Glutamatergic neuron (in vitro differentiated cells): ENCODE results near the gene ACACB. TPM values are rescaled to one million over a fixed set of nuclear protein-coding genes. Genes with fewer than 3 reads are reported as not detected.

Experiments used
- DNase-seq: peaks from one replicate; pipeline ENCODE4 v3.0.0; 2022
- H3K27ac Mint-ChIP-seq: one replicate; pipeline ENCODE4 v1.8.0; 2020; ENCODE audit warnings: mild to moderate bottlenecking, mixed read lengths, inconsistent platforms; ENCODE audit not compliant: unreplicated experiment
- H3K27me3 Mint-ChIP-seq: one replicate; pipeline ENCODE4 v1.8.0; 2020; ENCODE audit warnings: mild to moderate bottlenecking, moderate library complexity, mixed read lengths, inconsistent platforms; ENCODE audit not compliant: unreplicated experiment
- H3K36me3 Mint-ChIP-seq: one replicate; pipeline ENCODE4 v1.8.0; 2020; ENCODE audit warnings: mild to moderate bottlenecking, mixed read lengths, inconsistent platforms; ENCODE audit not compliant: unreplicated experiment
- H3K4me1 Mint-ChIP-seq: one replicate; pipeline ENCODE4 v1.8.0; 2020; ENCODE audit warnings: mild to moderate bottlenecking, low read depth, mixed read lengths, inconsistent platforms; ENCODE audit not compliant: unreplicated experiment
- H3K4me3 Mint-ChIP-seq: one replicate; pipeline ENCODE4 v1.8.0; 2020; ENCODE audit warnings: mild to moderate bottlenecking, mixed read lengths, inconsistent platforms; ENCODE audit not compliant: unreplicated experiment
- H3K9me3 Mint-ChIP-seq: one replicate; pipeline ENCODE4 v1.8.0; 2020; ENCODE audit warnings: mild to moderate bottlenecking, moderate library complexity, mixed read lengths, inconsistent platforms; ENCODE audit not compliant: unreplicated experiment
- CTCF ChIP-seq: fragments of 200-600 bp; sonication (generic); IDR thresholded peaks from one replicate; pipeline ENCODE4 v1.5.0; 2021; ENCODE audit not compliant: partially characterized antibody, unreplicated experiment
- total RNA-seq: library from RNA; stranded (reverse); fragmentation: NEBNext Ultra II Directional; extraction: Animal tissue kit (Norgen Biotek cat#: 25700); gene quantifications from one replicate; pipeline ENCODE4 v1.2.1, GENCODE V29; 2021; ENCODE audit not compliant: unreplicated experiment

ACACB gene
- total RNA-seq, 1 donor from 2014 or later, result 3.8 TPM

- H3K36me3 Mint-ChIP-seq, result no peaks in the 10 kb centered on the region
- H3K4me3 Mint-ChIP-seq, result no peak overlapping the region
- H3K4me1 Mint-ChIP-seq, result no peaks in the 10 kb centered on the region
- no peak for DNase-seq
- TF ChIP-seq CTCF, result no peak
- H3K27ac Mint-ChIP-seq, result no peak overlapping the region
- no peaks in the 10 kb centered on the region for H3K9me3 Mint-ChIP-seq
- peaks cover 1% of the 10 kb centered on the region for H3K27me3 Mint-ChIP-seq
Measured at GRCh38 chr12:109212460-109213115, 96.2 kb downstream of the ACACB start.

GRCh38 chr12:109214131-109214530 is 97.7 kb downstream of the ACACB start:
- H3K27ac Mint-ChIP-seq, result no peak overlapping the region
- H3K27me3 Mint-ChIP-seq, result peaks cover 1% of the 10 kb centered on the region
- H3K36me3 Mint-ChIP-seq, result no peaks in the 10 kb centered on the region

GRCh38 chr12:109218996-109219395 is 102.6 kb downstream of the ACACB start:
- TF ChIP-seq CTCF, result no peak
- no peak overlapping the region for H3K27ac Mint-ChIP-seq
- no peaks in the 10 kb centered on the region for H3K4me1 Mint-ChIP-seq
- H3K27me3 Mint-ChIP-seq, result no peaks in the 10 kb centered on the region
- no peak overlapping the region for H3K4me3 Mint-ChIP-seq
- no peak for DNase-seq
- no peaks in the 10 kb centered on the region for H3K36me3 Mint-ChIP-seq
- peaks cover 1% of the 10 kb centered on the region for H3K9me3 Mint-ChIP-seq

More at GRCh38 chr12:109214131-109214530, 97.7 kb downstream of the ACACB start:
- no peak for TF ChIP-seq CTCF
- H3K4me3 Mint-ChIP-seq, result no peak overlapping the region
- no peaks in the 10 kb centered on the region for H3K4me1 Mint-ChIP-seq
- no peak for DNase-seq
- peaks cover 1% of the 10 kb centered on the region for H3K9me3 Mint-ChIP-seq

- no peaks in the 10 kb centered on the region for H3K27me3 Mint-ChIP-seq
- TF ChIP-seq CTCF, result no peak
Measured at GRCh38 chr12:109219938-109220337, 103.6 kb downstream of the ACACB start.

GRCh38 chr12:109221277-109221931 is 105.0 kb downstream of the ACACB start:
- no peak overlapping the region for H3K27ac Mint-ChIP-seq
- H3K9me3 Mint-ChIP-seq, result peaks cover 1% of the 10 kb centered on the region
- DNase-seq, result no peak
- H3K4me1 Mint-ChIP-seq, result no peaks in the 10 kb centered on the region
- no peaks in the 10 kb centered on the region for H3K27me3 Mint-ChIP-seq
- H3K4me3 Mint-ChIP-seq, result no peak overlapping the region
- TF ChIP-seq CTCF, result no peak
- H3K36me3 Mint-ChIP-seq, result no peaks in the 10 kb centered on the region

More at GRCh38 chr12:109219938-109220337, 103.6 kb downstream of the ACACB start:
- no peak overlapping the region for H3K4me3 Mint-ChIP-seq
- H3K4me1 Mint-ChIP-seq, result no peaks in the 10 kb centered on the region
- DNase-seq, result no peak
- no peak overlapping the region for H3K27ac Mint-ChIP-seq
- peaks cover 1% of the 10 kb centered on the region for H3K9me3 Mint-ChIP-seq
- H3K36me3 Mint-ChIP-seq, result no peaks in the 10 kb centered on the region
